BE2C (cell line): Measurements from ENCODE around the gene CMTM1.

ENCODE experiments used
- DNase-seq: peaks from one replicate; pipeline ENCODE4 v3.0.0-alpha.2; 2020
- H3K27me3 ChIP-seq: fragments of 250-450 bp; sonication (Bioruptor Pico); 2 replicates; pipeline ENCODE4 v1.5.1; 2020; ENCODE audit warnings: mild to moderate bottlenecking
- H3K36me3 ChIP-seq: fragments of 250-450 bp; sonication (Bioruptor Pico); 2 replicates; pipeline ENCODE4 v1.5.1; 2020; ENCODE audit warnings: mild to moderate bottlenecking
- H3K4me1 ChIP-seq: fragments of 250-450 bp; sonication (Bioruptor Pico); 2 replicates; pipeline ENCODE4 v1.5.1; 2020
- H3K4me3 ChIP-seq: 2 replicates; pipeline ENCODE4 v1.5.1; 2011; ENCODE audit warnings: low read depth, low read length
- H3K9me3 ChIP-seq: fragments of 250-450 bp; sonication (Bioruptor Pico); 2 replicates; pipeline ENCODE4 v1.5.1; 2020
- TF ChIP-seq, protein P1 (sequence below): IDR thresholded peaks from 2 replicates; pipeline ENCODE4 v1.5.1; 2012; ENCODE audit warnings: mild to moderate bottlenecking, low read depth, low read length

Gene CMTM1

GRCh38 chr16:66536525-66536924, 29.7 kb upstream of the CMTM1 start:
- H3K36me3 ChIP-seq, result no peaks in the 10 kb centered on the region
- no peak for DNase-seq
- no peaks in the 10 kb centered on the region for H3K27me3 ChIP-seq
- H3K4me1 ChIP-seq, result no peaks in the 10 kb centered on the region
- no peak overlapping the region for H3K4me3 ChIP-seq
- TF ChIP-seq, protein P1, sequence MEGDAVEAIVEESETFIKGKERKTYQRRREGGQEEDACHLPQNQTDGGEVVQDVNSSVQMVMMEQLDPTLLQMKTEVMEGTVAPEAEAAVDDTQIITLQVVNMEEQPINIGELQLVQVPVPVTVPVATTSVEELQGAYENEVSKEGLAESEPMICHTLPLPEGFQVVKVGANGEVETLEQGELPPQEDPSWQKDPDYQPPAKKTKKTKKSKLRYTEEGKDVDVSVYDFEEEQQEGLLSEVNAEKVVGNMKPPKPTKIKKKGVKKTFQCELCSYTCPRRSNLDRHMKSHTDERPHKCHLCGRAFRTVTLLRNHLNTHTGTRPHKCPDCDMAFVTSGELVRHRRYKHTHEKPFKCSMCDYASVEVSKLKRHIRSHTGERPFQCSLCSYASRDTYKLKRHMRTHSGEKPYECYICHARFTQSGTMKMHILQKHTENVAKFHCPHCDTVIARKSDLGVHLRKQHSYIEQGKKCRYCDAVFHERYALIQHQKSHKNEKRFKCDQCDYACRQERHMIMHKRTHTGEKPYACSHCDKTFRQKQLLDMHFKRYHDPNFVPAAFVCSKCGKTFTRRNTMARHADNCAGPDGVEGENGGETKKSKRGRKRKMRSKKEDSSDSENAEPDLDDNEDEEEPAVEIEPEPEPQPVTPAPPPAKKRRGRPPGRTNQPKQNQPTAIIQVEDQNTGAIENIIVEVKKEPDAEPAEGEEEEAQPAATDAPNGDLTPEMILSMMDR, result no peak
- no peaks in the 10 kb centered on the region for H3K9me3 ChIP-seq

DNA sequence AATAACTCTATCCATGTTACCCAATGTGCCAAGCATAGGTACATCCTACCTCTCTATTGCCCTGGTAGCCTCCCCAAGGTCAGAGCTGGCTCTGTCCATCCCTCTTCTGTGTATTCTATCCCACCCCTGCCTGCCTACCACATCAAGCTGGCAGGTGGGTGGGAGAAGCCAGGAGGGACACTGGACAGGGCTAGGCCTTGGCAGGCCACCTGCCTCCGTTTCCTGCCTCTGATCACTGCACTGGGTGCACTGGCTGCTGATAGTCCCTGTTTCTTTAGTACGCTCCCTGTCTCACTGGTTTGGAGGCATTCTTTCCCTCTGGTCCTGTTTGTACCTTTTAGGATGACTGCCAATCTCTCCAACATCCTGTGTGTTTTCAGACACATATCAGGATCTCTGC, 29.0 kb upstream of the CMTM1 start:
- no peaks in the 10 kb centered on the region for H3K36me3 ChIP-seq
- H3K4me1 ChIP-seq, result no peaks in the 10 kb centered on the region
- H3K9me3 ChIP-seq, result no peaks in the 10 kb centered on the region
- no peaks in the 10 kb centered on the region for H3K27me3 ChIP-seq
- H3K4me3 ChIP-seq, result no peak overlapping the region
- no peak for DNase-seq
- TF ChIP-seq, protein P1, result no peak

- TF ChIP-seq, protein P1, result no peak
- Histone ChIP-seq H3K36me3 (no peaks in the 10 kb centered on the region), H3K4me1 (no peaks in the 10 kb centered on the region), H3K4me3 (no peak overlapping the region), H3K27me3 (no peaks in the 10 kb centered on the region), H3K9me3 (no peaks in the 10 kb centered on the region)
- DNase-seq, result no peak
These were observed 27.3 kb upstream of the CMTM1 start for GRCh38 chr16:66538910-66539309.

- TF ChIP-seq, protein P1, result no peak
- H3K4me1 ChIP-seq, result no peaks in the 10 kb centered on the region
- H3K36me3 ChIP-seq, result no peaks in the 10 kb centered on the region
- no peaks in the 10 kb centered on the region for H3K27me3 ChIP-seq
- no peak overlapping the region for H3K4me3 ChIP-seq
- H3K9me3 ChIP-seq, result no peaks in the 10 kb centered on the region
- DNase-seq, result no peak
These were observed 26.4 kb upstream of the CMTM1 start for GRCh38 chr16:66539623-66540469.

DNA sequence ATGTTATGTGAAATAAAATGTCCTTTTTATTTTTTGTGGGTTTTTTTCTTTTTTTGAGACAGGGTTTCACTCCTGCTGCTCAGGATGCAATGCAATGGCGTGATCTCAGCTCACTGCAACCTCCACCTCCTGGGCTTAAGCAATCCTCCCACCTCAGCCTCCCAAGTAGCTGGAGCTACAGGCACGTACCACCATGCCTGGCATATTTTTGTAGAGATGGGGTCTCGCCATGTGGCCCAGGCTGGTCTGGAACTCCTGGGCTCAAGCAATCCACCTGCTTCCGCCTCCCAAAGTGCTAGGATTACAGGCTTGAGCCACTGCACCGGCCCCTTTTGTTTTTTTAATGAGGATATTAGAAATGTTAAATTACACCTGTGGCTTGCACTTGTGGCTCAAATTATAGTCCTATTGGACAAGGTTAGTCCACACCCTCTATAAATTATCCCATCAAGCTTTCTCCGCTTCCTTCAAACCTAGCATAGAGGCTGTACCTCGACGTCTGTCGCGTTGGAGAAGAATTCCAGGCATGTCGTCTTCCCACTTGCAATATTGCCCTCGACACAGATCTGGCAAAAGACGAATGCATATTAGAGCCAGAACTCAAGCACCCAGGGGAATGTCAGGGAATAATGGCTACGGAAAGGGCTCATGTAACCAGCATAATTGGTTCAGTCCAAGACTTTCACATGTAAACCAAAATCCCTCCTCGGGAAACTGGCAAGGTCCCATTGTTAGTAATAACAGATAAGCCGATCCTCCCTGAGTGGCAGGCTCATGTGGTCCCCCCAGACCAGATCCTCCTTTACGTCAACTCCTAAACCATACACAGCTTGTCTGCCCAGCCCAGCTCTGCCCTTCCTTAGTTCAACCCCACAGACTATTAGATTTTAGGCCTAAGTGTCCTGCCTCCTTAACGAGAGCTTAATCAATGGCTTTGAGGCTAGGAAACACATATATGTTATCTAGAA, 24.6 kb upstream of the CMTM1 start:
- H3K4me1 ChIP-seq, result no peaks in the 10 kb centered on the region
- TF ChIP-seq, protein P1, result no peak
- no peak for DNase-seq

More for the DNA sequence above, 24.6 kb upstream of the CMTM1 start:
- no peaks in the 10 kb centered on the region for H3K27me3 ChIP-seq
- no peaks in the 10 kb centered on the region for H3K9me3 ChIP-seq
- H3K4me3 ChIP-seq, result no peak overlapping the region
- no peaks in the 10 kb centered on the region for H3K36me3 ChIP-seq
